GM12875 (cell line): Measurements from ENCODE around the gene LATS1.

ENCODE experiments used
- H3K4me3 ChIP-seq: one replicate; pipeline ENCODE4 v1.5.1; 2011; ENCODE audit warnings: low read depth, low read length, control low read depth
- CTCF ChIP-seq: IDR thresholded peaks from 2 replicates; pipeline ENCODE4 v1.5.1; 2011; ENCODE audit warnings: low read depth, mild to moderate bottlenecking, control low read depth, inconsistent platforms, low read length, moderate library complexity, borderline replicate concordance; ENCODE audit not compliant: insufficient read depth

The LATS1 gene

GRCh38 chr6:149628875-149629510 lies 88.9 kb downstream of the LATS1 start:
- TF ChIP-seq CTCF = no peak
- no peak overlapping the region for H3K4me3 ChIP-seq

- no peak for TF ChIP-seq CTCF
- H3K4me3 ChIP-seq = no peak overlapping the region
Measured at GRCh38 chr6:149627672-149628071, 90.2 kb downstream of the LATS1 start.

- TF ChIP-seq CTCF = no peak
- H3K4me3 ChIP-seq = no peak overlapping the region
Measured at GRCh38 chr6:149615805-149616204, 102.1 kb downstream of the LATS1 start.

- no peak overlapping the region for H3K4me3 ChIP-seq
- TF ChIP-seq CTCF = no peak
Measured at GRCh38 chr6:149614337-149614736, 103.6 kb downstream of the LATS1 start.

GRCh38 chr6:149608381-149608982 lies 109.4 kb downstream of the LATS1 start:
- TF ChIP-seq CTCF = no peak
- H3K4me3 ChIP-seq = no peak overlapping the region
